ENCODE results near the gene CCDC57.

Gene CCDC57

GRCh38 chr17:82056729-82057621 lies 155.7 kb downstream of the CCDC57 start:
- no peak for DNase-seq

GRCh38 chr17:82055965-82056728 lies 156.5 kb downstream of the CCDC57 start:
- no peak for DNase-seq

- DNase-seq, result no peak
These were observed 157.3 kb downstream of the CCDC57 start for GRCh38 chr17:82055023-82055964.

GRCh38 chr17:82054351-82055022 lies 158.2 kb downstream of the CCDC57 start:
- DNase-seq, result no peak

GRCh38 chr17:82053556-82054263 lies 158.9 kb downstream of the CCDC57 start:
- no peak for DNase-seq

GRCh38 chr17:82053130-82053529 lies 159.5 kb downstream of the CCDC57 start:
- DNase-seq, result no peak

GRCh38 chr17:82052638-82053059 lies 160.0 kb downstream of the CCDC57 start:
- no peak for DNase-seq

- DNase-seq, result no peak
These were observed 160.6 kb downstream of the CCDC57 start, which contains the start of the genes GPS1 and RFNG for GRCh38 chr17:82051776-82052637. TSS of gene GPS1 (plus strand) at chr17:82051898. CDS start at chr17:82051932, 34 bp downstream. TSS of gene RFNG (minus strand) at chr17:82051811. CDS start at chr17:82051766, 45 bp downstream.

All from NCI-H446 treated with DMSO at 0.1 percent for 48 hours (cell line).